C4-2B (cell line): ENCODE data around the gene RGS10.

Source experiments
- CTCF ChIP-seq: fragments of 450-650 bp; conservative IDR thresholded peaks from 2 replicates; pipeline ENCODE4 v1.5.1; 2017; ENCODE audit warnings: mild to moderate bottlenecking
- ZFX ChIP-seq: fragments of 450-650 bp; IDR thresholded peaks from 2 replicates; pipeline ENCODE4 v1.6.1; 2017

DNA sequence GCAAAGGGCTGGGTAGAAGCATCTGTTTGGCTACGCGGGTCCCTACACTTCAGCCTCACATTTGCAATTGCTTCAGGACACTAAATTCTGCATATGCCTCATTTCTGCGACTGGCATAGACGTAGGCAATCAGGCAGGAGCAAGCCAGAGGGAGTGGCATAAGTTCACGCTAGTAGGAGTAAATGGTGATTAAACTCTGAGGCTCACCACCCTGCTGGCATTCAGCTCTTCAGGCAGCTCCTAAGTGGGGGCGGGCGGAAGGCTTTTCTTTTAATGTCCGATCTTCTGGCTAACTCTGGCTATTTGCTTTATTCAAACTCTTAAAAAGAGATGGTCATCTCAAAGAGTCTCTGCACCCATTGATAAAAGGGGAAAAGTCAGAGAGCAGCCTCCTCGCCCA lies 45.3 kb downstream of the RGS10 start:
- TF ChIP-seq CTCF, result no peak
- TF ChIP-seq ZFX, result no peak
